NCI-H748 treated with DMSO at 0.1 percent for 48 hours (cell line): ENCODE measurements around the gene ATG4B.
"Not testable (repeated sequence)": the region's sequence is repeated elsewhere in the genome, so short reads cannot be mapped to it uniquely, and the experiment has no call there.

Experiments
- DNase-seq: peaks from one replicate; lab custom pipeline; 2025; lab: John Stamatoyannopoulos, UW

Gene ATG4B

GRCh38 chr2:241640165-241640795 lies 2.8 kb downstream of the ATG4B start:
- DNase-seq = no peak

DNA sequence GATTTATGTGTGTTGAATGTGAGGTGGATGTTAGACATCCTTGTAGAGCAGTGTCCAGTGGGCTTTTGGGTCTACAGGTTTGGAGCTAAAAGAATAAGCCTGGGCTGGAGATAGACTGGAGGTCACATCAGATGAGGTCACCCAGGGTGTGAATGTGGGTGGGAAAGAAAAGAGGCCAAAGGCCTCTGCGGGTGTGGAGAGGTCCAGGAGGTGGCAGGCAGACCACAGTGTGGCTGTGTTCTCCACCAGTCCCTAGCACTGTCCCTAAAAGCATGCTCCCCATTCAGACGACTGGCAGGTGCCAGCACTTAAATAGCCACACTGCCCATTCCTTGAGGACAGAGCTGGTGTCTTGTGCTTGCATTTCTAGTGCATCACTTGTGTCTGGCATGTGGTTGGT lies 4.1 kb downstream of the ATG4B start:
- DNase-seq = no peak

DNA sequence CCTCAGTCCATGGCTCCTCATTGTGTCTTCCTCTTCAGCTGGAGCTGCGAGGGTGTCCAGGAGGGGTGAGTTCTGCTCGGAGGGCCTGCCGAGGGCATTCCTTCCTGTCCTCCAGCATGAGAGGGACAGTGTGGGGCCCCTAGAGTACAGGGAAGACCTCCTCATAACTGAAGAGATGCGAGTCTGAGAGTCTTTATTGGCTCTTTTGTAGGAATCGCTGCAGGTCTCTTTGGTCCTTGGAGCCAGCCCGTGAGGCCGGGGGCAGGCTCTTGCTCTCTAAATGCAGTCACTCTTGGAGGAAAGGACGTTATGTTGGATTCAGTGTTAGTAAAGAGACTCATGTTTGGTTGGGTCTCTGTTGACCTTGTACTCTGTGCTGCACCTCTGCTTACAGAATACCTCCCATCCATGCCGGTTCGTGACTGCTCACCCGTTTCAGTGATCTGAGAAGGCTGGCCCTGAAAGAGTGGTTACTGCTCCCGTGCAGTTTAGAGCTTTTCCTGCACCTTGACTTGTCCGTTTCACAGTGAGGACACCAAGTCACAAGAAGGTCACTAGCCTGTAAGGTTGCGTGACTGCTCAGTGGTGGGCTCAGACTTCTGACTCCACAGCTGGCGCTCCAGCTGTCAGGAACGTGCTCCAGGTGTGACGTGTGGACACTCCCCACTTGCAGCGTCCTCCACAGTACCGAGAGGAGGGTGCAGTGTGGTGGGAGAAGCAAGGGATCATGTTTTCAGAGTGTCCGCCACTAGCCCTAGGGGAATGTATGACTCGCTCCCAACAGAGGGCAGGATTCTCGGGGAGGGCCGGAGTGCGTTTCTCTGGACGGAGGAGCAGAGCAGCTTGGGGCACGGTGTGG lies 7.8 kb downstream of the ATG4B start:
- DNase-seq = no peak

DNA sequence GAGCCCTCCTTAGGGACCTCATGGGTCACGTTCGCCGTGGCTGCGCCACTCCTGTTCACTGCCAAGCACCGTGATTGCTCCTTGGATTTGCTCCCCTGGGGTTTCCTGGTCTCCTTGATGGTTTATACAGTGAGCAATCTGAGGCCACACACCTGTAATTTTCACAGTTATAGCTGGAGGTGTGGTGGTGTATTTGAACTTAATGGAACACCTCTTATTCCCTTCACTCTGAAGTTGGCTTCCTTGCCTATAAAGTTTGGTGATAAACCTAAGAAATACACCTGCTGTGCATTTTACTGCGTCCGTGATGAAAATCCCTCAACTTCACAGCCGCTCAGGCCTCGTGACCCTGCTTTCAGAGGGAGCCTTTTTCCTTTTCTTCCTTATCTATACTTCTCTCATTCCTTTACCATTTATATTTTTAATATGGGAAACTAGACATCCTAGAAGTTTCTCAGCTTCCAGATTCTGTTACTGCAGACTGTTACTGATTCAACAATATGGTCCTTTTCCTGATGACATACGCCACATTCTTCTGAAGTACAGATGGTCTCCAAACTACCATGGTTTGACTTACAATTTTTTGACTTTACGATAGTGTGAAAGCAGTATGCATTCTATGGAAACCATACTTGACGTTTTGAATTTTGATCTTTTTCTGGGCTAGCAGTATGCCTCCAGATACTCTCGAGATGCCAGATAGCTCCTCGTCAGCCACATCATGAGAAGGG lies 8.6 kb downstream of the ATG4B start:
- DNase-seq = no peak

DNA sequence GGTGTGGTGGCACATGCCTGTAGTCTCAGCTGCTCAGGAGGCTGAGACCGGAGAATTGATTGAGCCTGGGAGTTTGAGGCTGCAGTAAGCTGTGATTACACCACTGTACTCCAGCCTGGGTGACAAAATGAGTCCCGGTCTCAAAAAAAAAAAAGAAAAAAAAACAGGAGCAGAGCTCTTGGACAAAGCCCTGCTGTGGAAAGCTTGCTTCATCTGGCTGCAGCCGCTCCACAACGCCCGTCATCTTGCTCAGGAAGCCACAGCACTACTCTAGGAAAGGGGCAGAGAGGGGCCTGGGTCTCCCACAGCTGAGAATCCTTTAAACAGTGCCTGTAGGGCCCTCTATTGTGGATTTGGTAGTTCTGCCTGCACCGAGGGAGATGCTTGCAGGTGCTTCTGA lies 11.0 kb downstream of the ATG4B start:
- no peak for DNase-seq

DNA sequence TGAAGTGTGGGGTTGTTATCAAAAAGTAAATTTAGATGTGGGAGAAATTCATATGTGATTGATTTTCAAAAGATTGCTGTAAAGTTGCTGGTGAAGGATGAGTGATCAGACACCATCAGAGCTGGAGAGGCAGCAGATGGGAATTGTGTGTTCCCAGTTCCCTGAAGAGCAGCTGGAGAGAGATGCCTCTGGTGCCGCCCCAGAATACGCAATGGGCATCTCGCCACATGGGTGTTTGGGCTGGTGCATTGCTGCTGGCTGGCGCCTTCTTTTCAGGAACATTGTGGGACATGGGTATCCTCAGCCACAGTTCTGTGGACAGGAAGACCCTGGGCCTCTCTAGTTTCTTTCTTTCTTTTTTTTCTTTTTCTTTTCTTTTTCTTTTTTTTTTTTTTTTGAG lies 11.9 kb downstream of the ATG4B start:
- DNase-seq = no peak

- no peak for DNase-seq
These were observed 12.4 kb downstream of the ATG4B start for GRCh38 chr2:241649927-241650326.

GRCh38 chr2:241652142-241652541 lies 14.6 kb downstream of the ATG4B start:
- no peak for DNase-seq

GRCh38 chr2:241652722-241653121 lies 15.2 kb downstream of the ATG4B start:
- no peak for DNase-seq

- no peak for DNase-seq
These were observed 15.8 kb downstream of the ATG4B start for GRCh38 chr2:241653210-241653750.

DNA sequence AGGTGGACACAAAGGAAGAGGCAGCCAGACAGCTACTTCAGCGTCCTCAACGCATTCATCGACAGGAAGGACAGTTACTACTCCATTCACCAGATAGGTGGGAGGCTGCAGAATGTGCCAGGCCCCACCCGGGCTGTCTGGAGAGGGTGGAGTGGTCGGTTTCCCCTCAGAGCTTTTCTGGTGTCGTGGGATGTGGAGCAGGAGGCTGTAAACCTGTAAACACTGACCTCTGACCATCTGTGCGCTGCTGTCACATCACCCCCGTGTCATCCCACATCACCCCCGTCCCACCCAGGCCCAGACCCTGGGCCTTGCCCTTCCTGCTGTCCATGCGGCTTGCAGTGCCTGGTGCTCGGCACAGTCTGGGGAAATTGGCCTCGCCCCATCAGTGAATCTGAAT lies 17.1 kb downstream of the ATG4B start:
- DNase-seq = no peak

GRCh38 chr2:241655516-241656189 lies 18.2 kb downstream of the ATG4B start:
- no peak for DNase-seq

DNA sequence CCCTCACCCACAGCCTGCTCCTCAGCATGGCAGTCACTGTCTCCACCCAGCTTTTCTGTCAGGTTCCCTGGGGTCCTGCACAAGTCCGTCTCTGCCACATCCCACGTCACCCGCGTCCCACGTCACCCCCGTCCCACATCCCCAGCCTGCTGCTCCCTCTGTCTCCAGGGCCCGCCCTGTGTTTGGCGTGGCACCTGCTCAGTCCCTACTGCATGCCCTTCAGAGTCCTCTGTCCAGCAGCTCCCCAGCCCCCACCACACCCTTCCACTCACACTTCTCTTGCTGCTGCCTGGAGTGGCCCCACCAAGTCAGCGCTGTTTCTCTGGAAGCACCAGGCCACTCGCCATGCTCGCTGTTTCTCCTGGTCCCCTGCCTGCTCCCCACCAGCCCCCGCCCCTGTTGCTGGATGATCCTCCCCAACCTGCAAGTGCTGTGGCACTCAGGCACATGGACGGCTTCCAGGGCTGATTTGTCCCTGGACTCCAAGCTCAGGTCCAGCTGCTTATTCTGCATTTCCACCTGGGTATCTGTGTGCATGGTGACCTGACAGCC lies 18.8 kb downstream of the ATG4B start:
- DNase-seq = no peak

GRCh38 chr2:241657786-241658254 lies 20.3 kb downstream of the ATG4B start:
- DNase-seq = no peak

GRCh38 chr2:241658296-241658695 lies 20.8 kb downstream of the ATG4B start:
- DNase-seq = no peak

DNA sequence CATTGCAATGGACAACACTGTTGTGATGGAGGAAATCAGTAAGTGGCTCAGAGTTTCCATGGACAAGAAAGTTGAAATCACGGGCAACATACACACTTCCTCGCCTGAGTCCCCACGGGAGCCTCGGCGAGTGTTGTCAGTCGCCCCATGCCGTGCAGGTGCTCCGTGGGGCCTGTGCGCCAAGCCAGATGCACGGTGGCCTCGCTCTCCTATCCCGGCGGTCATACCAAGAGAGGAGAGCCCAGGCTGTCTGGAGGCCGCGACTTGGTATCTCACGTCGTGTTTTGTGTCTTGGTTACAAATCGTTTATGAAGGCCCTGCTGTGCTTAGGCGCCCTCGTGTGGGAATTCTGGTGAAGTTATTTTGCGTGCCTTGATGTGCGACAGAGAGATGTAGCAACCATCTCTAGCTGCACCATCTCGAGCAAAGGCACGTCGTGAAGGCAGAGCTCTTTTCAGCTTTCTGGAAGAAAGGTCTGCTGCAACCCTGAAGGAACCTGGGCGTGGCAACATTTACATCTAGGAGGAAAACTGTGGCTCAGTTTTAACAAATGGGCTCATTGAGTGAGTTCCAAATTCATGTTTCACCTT lies 21.8 kb downstream of the ATG4B start:
- DNase-seq = no peak

GRCh38 chr2:241660593-241661213 lies 23.2 kb downstream of the ATG4B start:
- no peak for DNase-seq

DNA sequence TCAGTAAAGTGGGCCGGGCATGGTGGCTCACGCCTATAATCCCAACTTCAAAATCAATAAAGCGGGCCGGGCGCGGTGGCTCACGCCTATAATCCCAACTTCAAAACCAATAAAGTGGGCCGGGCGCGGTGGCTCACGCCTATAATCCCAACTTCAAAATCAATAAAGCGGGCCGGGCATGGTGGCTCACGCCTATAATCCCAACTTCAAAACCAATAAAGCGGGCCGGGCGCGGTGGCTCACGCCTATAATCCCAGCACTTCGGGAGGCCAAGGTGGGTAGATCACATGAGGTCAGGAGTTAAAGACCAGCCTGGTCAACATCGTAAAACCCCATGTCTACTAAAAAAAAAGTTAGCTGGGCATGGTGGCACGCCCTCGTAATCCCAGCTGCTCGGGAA lies 25.2 kb downstream of the ATG4B start:
- DNase-seq = not testable (repeated sequence)

DNA sequence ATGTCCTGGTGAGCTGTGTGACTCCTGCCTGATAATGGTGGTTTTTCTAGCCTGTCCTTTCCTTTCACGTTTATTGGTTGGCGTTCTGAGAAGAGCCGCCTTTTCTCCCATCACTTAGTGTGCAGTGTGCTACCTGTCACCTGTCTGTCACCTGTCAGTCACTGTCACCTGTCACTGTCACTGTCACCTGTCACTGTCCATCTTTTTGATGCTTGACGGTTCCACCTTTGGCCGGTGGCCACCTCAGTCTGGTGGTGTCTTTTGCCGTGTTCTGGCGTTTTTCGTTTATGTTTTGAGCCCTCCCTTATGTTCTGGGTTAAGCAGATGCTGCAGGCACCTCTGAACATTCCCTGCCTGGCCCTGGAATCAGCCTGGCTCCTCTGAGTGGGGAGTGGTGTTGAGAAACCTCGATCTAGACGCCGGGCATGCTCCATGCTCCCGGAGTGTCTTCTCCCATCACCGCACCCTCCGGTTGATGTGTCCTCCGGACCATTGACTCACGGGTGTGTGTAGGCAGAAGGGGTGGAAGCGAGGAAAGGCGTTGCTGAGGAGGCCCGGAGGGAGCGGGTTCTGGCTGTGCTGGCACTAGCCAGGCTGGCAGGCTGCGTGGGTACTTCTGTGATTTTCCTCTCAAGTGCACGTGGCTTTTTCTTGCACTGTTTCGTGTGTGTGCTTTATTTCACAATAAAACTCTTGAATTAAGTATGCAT lies 28.4 kb downstream of the ATG4B start:
- no peak for DNase-seq
